ENCODE results near the gene CKAP2. TPM values are rescaled to one million over a fixed set of nuclear protein-coding genes. Genes with fewer than 3 reads are reported as not detected.

Gene CKAP2
- total and polyA plus RNA-seq, 2 of the 8 experiments (the other 6 are each of a cell fraction or from before 2014, with no cell fraction given) = 8.3 to 70.7 TPM

- H3K79me2 ChIP-seq (ENCODE audit: control insufficient read depth in 1 of 2, insufficient read depth in 2 of 2, low read length in 2 of 2) = peaks cover 0 to 32% of the 10 kb centered on the region in 2 experiments; a peak in 2 of 4 replicates
- DNase-seq (ENCODE audit: low read depth in 1 of 2, low spot score in 2 of 2) (no peak), FAIRE-seq (no peak)
- ChIA-PET POLR2A (ENCODE audit: partially characterized antibody) (no interaction called here), CTCF (ENCODE audit: partially characterized antibody) (no interaction called here)
- no peak overlapping the region for H3K27ac ChIP-seq (ENCODE audit: low read depth, low read length)
- H3K9me3 ChIP-seq (ENCODE audit: insufficient read depth in 2 of 2, low read depth in 1 of 2, low read length in 1 of 2) = no peaks in the 10 kb centered on the region
- H2AK5ac ChIP-seq (ENCODE audit: low read depth, low read length) = no peak overlapping the region
- H2BK15ac ChIP-seq (ENCODE audit: low read length) = no peak overlapping the region
- no peak overlapping the region for H2BK12ac ChIP-seq (ENCODE audit: low read depth, low read length)
- WGBS, 2 experiments (ENCODE audit: extremely low coverage in 1 of 2, insufficient coverage in 1 of 2, insufficient read length in 1 of 2, insufficient replicate concordance in 2 of 2, low coverage in 1 of 2, low lambda C conversion rate in 2 of 2, missing lambda C conversion rate in 1 of 2) = 88% methylated on average over 2 of the region's 2 CpGs; no CpG with 5 or more reads in 1 of the 2 experiments
- no peak overlapping the region for H2AFZ ChIP-seq (ENCODE audit: low read length)
- H3K4me1 ChIP-seq (replicated peaks in 1 of 4; ENCODE audit: control insufficient read depth in 3 of 4, insufficient read depth in 4 of 4, low read length in 3 of 4) = peaks cover 2 to 7% (median 4%) of the 10 kb centered on the region in 4 experiments; a peak in 4 of 7 replicates
- no peak overlapping the region for H4K91ac ChIP-seq (replicated peaks; ENCODE audit: insufficient read length, low read length)
- TF ChIP-seq, protein P1, sequence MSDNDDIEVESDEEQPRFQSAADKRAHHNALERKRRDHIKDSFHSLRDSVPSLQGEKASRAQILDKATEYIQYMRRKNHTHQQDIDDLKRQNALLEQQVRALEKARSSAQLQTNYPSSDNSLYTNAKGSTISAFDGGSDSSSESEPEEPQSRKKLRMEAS (IDR thresholded peaks at IDR 0.05) = no peak
- no peak for TF ChIP-seq JUND (IDR thresholded peaks at IDR 0.05; ENCODE audit: low read length)
- TF ChIP-seq, protein P2, sequence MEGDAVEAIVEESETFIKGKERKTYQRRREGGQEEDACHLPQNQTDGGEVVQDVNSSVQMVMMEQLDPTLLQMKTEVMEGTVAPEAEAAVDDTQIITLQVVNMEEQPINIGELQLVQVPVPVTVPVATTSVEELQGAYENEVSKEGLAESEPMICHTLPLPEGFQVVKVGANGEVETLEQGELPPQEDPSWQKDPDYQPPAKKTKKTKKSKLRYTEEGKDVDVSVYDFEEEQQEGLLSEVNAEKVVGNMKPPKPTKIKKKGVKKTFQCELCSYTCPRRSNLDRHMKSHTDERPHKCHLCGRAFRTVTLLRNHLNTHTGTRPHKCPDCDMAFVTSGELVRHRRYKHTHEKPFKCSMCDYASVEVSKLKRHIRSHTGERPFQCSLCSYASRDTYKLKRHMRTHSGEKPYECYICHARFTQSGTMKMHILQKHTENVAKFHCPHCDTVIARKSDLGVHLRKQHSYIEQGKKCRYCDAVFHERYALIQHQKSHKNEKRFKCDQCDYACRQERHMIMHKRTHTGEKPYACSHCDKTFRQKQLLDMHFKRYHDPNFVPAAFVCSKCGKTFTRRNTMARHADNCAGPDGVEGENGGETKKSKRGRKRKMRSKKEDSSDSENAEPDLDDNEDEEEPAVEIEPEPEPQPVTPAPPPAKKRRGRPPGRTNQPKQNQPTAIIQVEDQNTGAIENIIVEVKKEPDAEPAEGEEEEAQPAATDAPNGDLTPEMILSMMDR (IDR thresholded peaks at IDR 0.05; ENCODE audit: control extremely low read depth in 1 of 3, insufficient read depth in 1 of 3, low read depth in 1 of 3, low read length in 3 of 3) = no peak
- TF ChIP-seq SP4 (IDR thresholded peaks at IDR 0.05; ENCODE audit: low read length) = no peak
- no peak for TF ChIP-seq RFX5 (IDR thresholded peaks at IDR 0.05; ENCODE audit: borderline replicate concordance, low read depth, low read length)
- no peak overlapping the region for H3K23ac ChIP-seq (ENCODE audit: insufficient read length)
- no peak overlapping the region for H3K56ac ChIP-seq (replicated peaks; ENCODE audit: insufficient read length, low read depth, low read length)
- H3K18ac ChIP-seq (ENCODE audit: extremely low read depth, low read length) = no peak overlapping the region
- peaks cover 7% of the 10 kb centered on the region for H3K79me1 ChIP-seq (ENCODE audit: low read depth, low read length)
- H4K8ac ChIP-seq (ENCODE audit: extremely low read depth, insufficient read depth, low read length) = no peak overlapping the region
- peaks cover 9% of the 10 kb centered on the region for H3K23me2 ChIP-seq (ENCODE audit: low read depth, low read length)
- no peak overlapping the region for H3K4ac ChIP-seq (replicated peaks; ENCODE audit: insufficient read length, low read depth, low read length)
- H3K9ac ChIP-seq (replicated peaks in 1 of 4; ENCODE audit: extremely low read depth in 1 of 4, low read depth in 3 of 4, low read length in 3 of 4) = no peak overlapping the region
- H2BK20ac ChIP-seq (ENCODE audit: low read length) = no peak overlapping the region
- no peak overlapping the region for H3K4me2 ChIP-seq (ENCODE audit: insufficient read depth in 1 of 2, low read depth in 2 of 2, low read length in 2 of 2)
- no peak overlapping the region for H4K5ac ChIP-seq (ENCODE audit: insufficient read length, low read depth, low read length)
- H3K36me3 ChIP-seq (ENCODE audit: control insufficient read depth in 2 of 4, insufficient read depth in 4 of 4, low read length in 3 of 4) = peaks cover 0 to 11% (median 5%) of the 10 kb centered on the region in 4 experiments; a peak in 3 of 8 replicates
- H4K20me1 ChIP-seq (replicated peaks in 1 of 2; ENCODE audit: control insufficient read depth in 1 of 2, insufficient read depth in 2 of 2, low read length in 2 of 2) = peaks cover 0 to 6% of the 10 kb centered on the region in 2 experiments
- no peak overlapping the region for H3K14ac ChIP-seq (ENCODE audit: insufficient read length)
- H3K4me3 ChIP-seq (ENCODE audit: extremely low read depth in 1 of 4, insufficient read depth in 2 of 4, low read depth in 3 of 4, low read length in 4 of 4) = no peak overlapping the region
- H3K27me3 ChIP-seq (replicated peaks in 1 of 4; ENCODE audit: control insufficient read depth in 3 of 4, extremely low read depth in 1 of 4, insufficient read depth in 3 of 4, low read length in 3 of 4) = no peaks in the 10 kb centered on the region
- no peak overlapping the region for H2BK120ac ChIP-seq (replicated peaks; ENCODE audit: low read depth, low read length)
- H2BK5ac ChIP-seq (ENCODE audit: low read depth, low read length) = no peak overlapping the region
Measured at GRCh38 chr13:52452470-52452869, 2.8 kb upstream of the CKAP2 start.

Measured in H1 (cell line).